ENCODE data around the gene AKIP1.
"Not testable (repeated sequence)": the region's sequence is repeated elsewhere in the genome, so short reads cannot be mapped to it uniquely, and the experiment has no call there.

Gene AKIP1

GRCh38 chr11:8917157-8917825 is 6.3 kb downstream of the AKIP1 start:
- DNase-seq, result no peak

- DNase-seq, result no peak
These were observed 11.7 kb downstream of the AKIP1 start for GRCh38 chr11:8922691-8923090.

GRCh38 chr11:8925711-8926110 is 14.7 kb downstream of the AKIP1 start:
- DNase-seq, result no peak

- no peak for DNase-seq
These were observed 15.2 kb downstream of the AKIP1 start for GRCh38 chr11:8926236-8926635.

GRCh38 chr11:8927233-8927632 is 16.2 kb downstream of the AKIP1 start:
- no peak for DNase-seq

GRCh38 chr11:8928205-8928604 is 17.2 kb downstream of the AKIP1 start:
- no peak for DNase-seq

- no peak for DNase-seq
These were observed 18.1 kb downstream of the AKIP1 start for GRCh38 chr11:8928981-8929615.

- no peak for DNase-seq
These were observed 19.6 kb downstream of the AKIP1 start for GRCh38 chr11:8930456-8931175.

GRCh38 chr11:8932564-8933180 is 21.7 kb downstream of the AKIP1 start, which contains the start of gene C11orf16:
TSS of gene C11orf16 (minus strand) at chr11:8932947. CDS start at chr11:8932308, 639 bp downstream.
- no peak for DNase-seq

- DNase-seq, result no peak
These were observed 22.9 kb downstream of the AKIP1 start for GRCh38 chr11:8933931-8934330.

GRCh38 chr11:8934742-8935488 is 23.9 kb downstream of the AKIP1 start:
- no peak for DNase-seq

- DNase-seq, result not testable (repeated sequence)
These were observed 24.8 kb downstream of the AKIP1 start for GRCh38 chr11:8935789-8936188.

- no peak for DNase-seq
These were observed 26.2 kb downstream of the AKIP1 start for GRCh38 chr11:8937159-8937558.

GRCh38 chr11:8937659-8938058 is 26.7 kb downstream of the AKIP1 start:
- DNase-seq, result no peak

- no peak for DNase-seq
These were observed 30.5 kb downstream of the AKIP1 start for GRCh38 chr11:8941341-8942103.

- no peak for DNase-seq
These were observed 31.6 kb downstream of the AKIP1 start, which contains the start of gene ASCL3 for GRCh38 chr11:8942518-8943066. TSS of gene ASCL3 (minus strand) at chr11:8943016. CDS start at chr11:8938161, 4,855 bp downstream.

- DNase-seq, result no peak
These were observed 36.4 kb downstream of the AKIP1 start for GRCh38 chr11:8947230-8947943.

GRCh38 chr11:8948886-8949285 is 37.9 kb downstream of the AKIP1 start:
- no peak for DNase-seq

- DNase-seq, result no peak
These were observed 45.9 kb downstream of the AKIP1 start for GRCh38 chr11:8956860-8957259.

GRCh38 chr11:8959546-8960166 is 48.7 kb downstream of the AKIP1 start:
- DNase-seq, result no peak

Measured in activated CD8-positive, alpha-beta memory T cell treated with anti-CD3 and anti-CD28 coated beads for 24 hours (primary cell).